Activated CD8-positive, alpha-beta memory T cell treated with anti-CD3 and anti-CD28 coated beads, Interleukin-2, amount 50 U/mL, for 48 hours (primary cell): ENCODE results near the gene OR6M1.

Source experiments
- DNase-seq: peaks from one replicate; pipeline ENCODE4 v3.0.0-alpha.2; 2020

OR6M1 gene

GRCh38 chr11:123775289-123775688 is 30.9 kb downstream of the OR6M1 start:
- DNase-seq = no peak

- DNase-seq = no peak
These were observed 32.2 kb downstream of the OR6M1 start for GRCh38 chr11:123773959-123774358.

GRCh38 chr11:123773026-123773425 is 33.1 kb downstream of the OR6M1 start:
- no peak for DNase-seq

- DNase-seq = no peak
These were observed 34.5 kb downstream of the OR6M1 start for GRCh38 chr11:123771664-123772063.

GRCh38 chr11:123770712-123771111 is 35.4 kb downstream of the OR6M1 start:
- DNase-seq = no peak

- DNase-seq = no peak
These were observed 40.5 kb downstream of the OR6M1 start for GRCh38 chr11:123765601-123766000.

- no peak for DNase-seq
These were observed 43.7 kb downstream of the OR6M1 start for GRCh38 chr11:123762422-123762821.

- no peak for DNase-seq
These were observed 45.3 kb downstream of the OR6M1 start for GRCh38 chr11:123760894-123761293.

- DNase-seq = no peak
These were observed 48.2 kb downstream of the OR6M1 start for GRCh38 chr11:123757976-123758375.

- DNase-seq = no peak
These were observed 50.3 kb downstream of the OR6M1 start for GRCh38 chr11:123755813-123756212.
